GM12878 (cell line): ENCODE data around the gene PCDHB7. TPM values are rescaled to one million over a fixed set of nuclear protein-coding genes. Genes with fewer than 3 reads are reported as not detected.

Experiments
- ATAC-seq: fragments of 200-7000 bp; cut with Tn5 transposase; 3 replicates; pipeline ENCODE4 v1.9.1; 2020; ENCODE audit warnings: mild to moderate bottlenecking, moderate library complexity
- Bru-seq: library from RNA; stranded (reverse); fragments of 400-500 nt; gene quantifications from one replicate; lab custom pipeline; 2021; lab: Mats Ljungman, UMichigan
- BruChase-seq, 2 experiments: library from RNA; stranded (reverse); fragments of 400-500 nt; gene quantifications; one replicate each; lab custom pipeline; 2021; lab: Mats Ljungman, UMichigan
- BruUV-seq: library from RNA; stranded (reverse); fragments of 400-500 nt; replicated peaks from 2 replicates; lab custom pipeline; 2021; lab: Mats Ljungman, UMichigan
- CTCF ChIA-PET: fragments of 300-600 bp; sonication (Branson Sonifier 250); formaldehyde crosslinking; extraction: SDS; loops from one replicate; lab custom pipeline; 2021; ENCODE audit warnings: inconsistent platforms; lab: Yijun Ruan, JAX
- POLR2A ChIA-PET: fragments of 350-600 bp; formaldehyde crosslinking; extraction: SDS; loops from one replicate; lab custom pipeline; 2021; ENCODE audit warnings: inconsistent platforms; lab: Charles Lee
- RAD21 ChIA-PET: fragments of 300-600 bp; sonication (Branson Sonifier 250); formaldehyde crosslinking; loops from one replicate; lab custom pipeline; 2023; ENCODE audit warnings: antibody characterized with exemption; ENCODE audit not compliant: unreplicated experiment; lab: Charles Lee
- SMC1A ChIA-PET: fragments of 300-600 bp; sonication (Branson Sonifier 250); formaldehyde crosslinking; loops from one replicate; lab custom pipeline; 2023; ENCODE audit not compliant: unreplicated experiment, uncharacterized antibody; lab: Charles Lee
- DNase-seq: peaks from one replicate; pipeline ENCODE4 v3.0.0-alpha.2; 2011; ENCODE audit warnings: low read depth, low spot score
- FAIRE-seq: peaks from 3 replicates; lab custom pipeline; 2011; peaks lifted over from hg19 to GRCh38; lab: Jason Lieb, UNC
- H2AFZ ChIP-seq: 2 replicates; pipeline ENCODE4 v1.6.0; 2011; ENCODE audit warnings: low read depth, low read length, control low read depth; ENCODE audit not compliant: control insufficient read depth
- H3K27ac ChIP-seq: 2 replicates; pipeline ENCODE4 v1.5.1; 2011; ENCODE audit warnings: control low read depth; ENCODE audit not compliant: control insufficient read depth, insufficient read depth
- H3K27me3 ChIP-seq, 2 experiments: replicated peaks in 1 of 2; 2 replicates each; pipeline versions ENCODE4 v1.6.0 to v1.6.1; 2011; ENCODE audit warnings: low read length in 1 of 2; ENCODE audit not compliant: control insufficient read depth in 2 of 2, insufficient read depth in 2 of 2
- H3K36me3 ChIP-seq, 2 experiments: 2 replicates each; pipeline ENCODE4 v1.5.1; 2011; ENCODE audit warnings: low read length in 1 of 2; ENCODE audit not compliant: control insufficient read depth in 2 of 2, insufficient read depth in 2 of 2
- H3K4me1 ChIP-seq: 2 replicates; pipeline ENCODE4 v1.6.1; 2011; ENCODE audit warnings: mild to moderate bottlenecking, low read length, moderate library complexity, mixed read lengths; ENCODE audit not compliant: control insufficient read depth, insufficient read depth
- H3K4me2 ChIP-seq: 2 replicates; pipeline ENCODE4 v1.6.0; 2011; ENCODE audit warnings: control low read depth; ENCODE audit not compliant: control insufficient read depth, insufficient read depth
- H3K4me3 ChIP-seq: fragments of 200-600 bp; sonication (generic); 2 replicates; pipeline ENCODE4 v1.5.1; 2016
- H3K79me2 ChIP-seq: 2 replicates; pipeline ENCODE4 v1.6.0; 2011; ENCODE audit warnings: low read length; ENCODE audit not compliant: control insufficient read depth, insufficient read depth
- H3K9ac ChIP-seq: 2 replicates; pipeline ENCODE4 v1.8.0; 2011; ENCODE audit warnings: low read length, control low read depth, mixed read lengths; ENCODE audit not compliant: control insufficient read depth, insufficient read depth
- H3K9me3 ChIP-seq: replicated peaks from 3 replicates; pipeline ENCODE4 v1.5.1; 2011; ENCODE audit warnings: mild to moderate bottlenecking, low read length; ENCODE audit not compliant: control insufficient read depth, insufficient read depth
- H4K20me1 ChIP-seq: 2 replicates; pipeline ENCODE4 v1.6.0; 2011; ENCODE audit not compliant: control insufficient read depth, insufficient read depth
- CREB1 ChIP-seq: IDR thresholded peaks from 2 replicates; pipeline ENCODE4 v1.6.1; 2012; ENCODE audit warnings: low read depth, mild to moderate bottlenecking, inconsistent platforms
- CTCF ChIP-seq, 3 experiments: IDR thresholded peaks in 2 of 3; conservative IDR thresholded peaks in 1 of 3; 2 replicates each; pipeline ENCODE4 v1.5.1; 2011; ENCODE audit warnings: low read depth in 3 of 3, low read length in 3 of 3, mild to moderate bottlenecking in 3 of 3, control low read depth in 2 of 3, moderate library complexity in 2 of 3, inconsistent platforms in 1 of 3, mixed read lengths in 1 of 3; ENCODE audit not compliant: control insufficient read depth in 2 of 3, insufficient read depth in 1 of 3; ENCODE audit errors: extremely low read depth in 1 of 3
- GABPA ChIP-seq: IDR thresholded peaks from 2 replicates; pipeline ENCODE4 v1.6.1; 2014; ENCODE audit warnings: antibody characterized with exemption, low read depth, mild to moderate bottlenecking, inconsistent platforms
- IKZF1 ChIP-seq: fragments of 450-650 bp; conservative IDR thresholded peaks from 2 replicates; pipeline ENCODE4 v1.6.1; 2017; ENCODE audit warnings: antibody characterized with exemption, mild to moderate bottlenecking
- MEF2B ChIP-seq: fragments of 450-650 bp; IDR thresholded peaks from 2 replicates; pipeline ENCODE4 v1.6.1; 2018; ENCODE audit warnings: mild to moderate bottlenecking, moderate library complexity; ENCODE audit not compliant: partially characterized antibody, poor library complexity, severe bottlenecking
- NFIC ChIP-seq: IDR thresholded peaks from 2 replicates; pipeline ENCODE4 v1.6.1; 2012; ENCODE audit warnings: low read depth, mild to moderate bottlenecking, inconsistent platforms, low read length, moderate library complexity
- NRF1 ChIP-seq: conservative IDR thresholded peaks from 2 replicates; pipeline ENCODE4 v1.6.1; 2011; ENCODE audit warnings: mild to moderate bottlenecking, low read depth, low read length, improper control_type of control experiment
- POLR2A ChIP-seq: IDR thresholded peaks from 2 replicates; pipeline ENCODE4 v1.6.1; 2011; ENCODE audit warnings: low read depth, mild to moderate bottlenecking, low read length
- RAD21 ChIP-seq: IDR thresholded peaks from 2 replicates; pipeline ENCODE4 v1.6.1; 2011; ENCODE audit warnings: mild to moderate bottlenecking, low read depth, low read length, moderate library complexity; ENCODE audit not compliant: insufficient read depth
- WGBS: methylation state at CpG from one replicate; pipeline ENCODE4 v1.1.6; 2016; ENCODE audit warnings: low lambda C conversion rate; ENCODE audit not compliant: insufficient replicate concordance, insufficient coverage; ENCODE audit errors: missing lambda C conversion rate; 5-methylcytosine and 5-hydroxymethylcytosine counted together
- in situ Hi-C: fragments of 300-500 bp; cut with MboI; formaldehyde crosslinking; loops from 9 replicates; pipeline ENCODE4 v1.14.3; 2018; ENCODE audit warnings: mixed read lengths
- intact Hi-C: fragments of 100-400 bp; cut with micrococcal nuclease; formaldehyde crosslinking; loops from one replicate; pipeline ENCODE4 v1.14.2; 2022; ENCODE audit not compliant: unreplicated experiment
- long read RNA-seq, 2 experiments: library from polyadenylated mRNA; unstranded; transcript quantifications; one replicate each; pipeline ENCODE4 v2.0.0, GENCODE V29; 2019 to 2020
- polyA minus RNA-seq, 3 experiments: library from RNA; depleted of rRNA, polyadenylated mRNA; stranded (reverse); fragments of >200 nt; gene quantifications; 2 replicates each; pipeline ENCODE4 v1.2.3, GENCODE V29; 2011
- polyA plus RNA-seq, 11 experiments: library from polyadenylated mRNA; depleted of rRNA in 4 of 11; unstranded in 6 of 11; stranded (reverse) in 5 of 11; fragments of >200 nt; fragmentation: Nextera tagmentation in 4 of 11; fragmentation: Illumina TruSeq in 1 of 11; extraction: Ambion mirVana in 4 of 11; extraction: Trizol in 1 of 11; gene quantifications; 1 replicate in 1 of 11; 2 replicates in 10 of 11; pipeline versions ENCODE4 v1.2.1 to v1.2.3, GENCODE V29; 2011 to 2016; ENCODE audit warnings: inconsistent platforms in 2 of 11, missing spikeins in 2 of 11, low read depth in 1 of 11
- total RNA-seq, 4 experiments: library from RNA; depleted of rRNA in 3 of 4; stranded (reverse); fragments of >200 nt in 3 of 4; fragmentation: Illumina TruSeq in 1 of 4; extraction: Trizol in 1 of 4; gene quantifications; 2 replicates each; pipeline versions ENCODE4 v1.2.1 to v1.2.3, GENCODE V29; 2013 to 2021
- TF ChIP-seq, protein P1 (sequence below): fragments of 450-650 bp; formaldehyde crosslinking; IDR thresholded peaks from 2 replicates; pipeline ENCODE4 v1.5.0; 2022; ENCODE audit warnings: mild to moderate bottlenecking, missing genetic modification characterization

Gene PCDHB7
- total RNA-seq (2013; cell fraction: nucleolus; rRNA removed): not detected in 2 replicates
- total RNA-seq (2014; rRNA removed) (not detected in 2 replicates), total RNA-seq (2014; rRNA removed; fragmentation: Illumina TruSeq; extraction: Trizol) (not detected in 2 replicates), total RNA-seq (2021) (not detected in 2 replicates), polyA plus RNA-seq (2011; rRNA removed) (not detected in 2 replicates), polyA plus RNA-seq (2014; fragmentation: Illumina TruSeq; extraction: Trizol) (not detected in 2 replicates), polyA plus RNA-seq (2014; fragmentation: Nextera tagmentation; extraction: Ambion mirVana) (not detected), polyA plus RNA-seq (2014; rRNA removed) (not detected in 2 replicates), polyA plus RNA-seq (2016; fragmentation: Nextera tagmentation; extraction: Ambion mirVana) (not detected), polyA minus RNA-seq (2011; rRNA and poly(A)+ RNA removed) (not detected in 2 replicates), Bru-seq, nascent RNA (percentile 13 among the genes with signal in this experiment), BruChase-seq, experiment 1, labeled RNA remaining after a 6-hour chase (not detected), BruChase-seq, experiment 2, labeled RNA remaining after a 2-hour chase (not detected)
- not detected for polyA plus RNA-seq (2011; ENCODE audit: low read depth)
- not detected in 2 replicates for polyA plus RNA-seq (2011; cell fraction: cytosol; rRNA removed)
- polyA plus RNA-seq (2011; cell fraction: nucleus; rRNA removed): 0.03 TPM in 2 replicates
- polyA plus RNA-seq (2012): not detected in 2 replicates
- not detected in 2 replicates for polyA minus RNA-seq (2011; cell fraction: cytosol; rRNA and poly(A)+ RNA removed)
- polyA minus RNA-seq (2011; cell fraction: nucleus; rRNA and poly(A)+ RNA removed): not detected in 2 replicates
- long read RNA-seq, experiment 1: 0 reads
- long read RNA-seq, experiment 2: 0 reads

DNA sequence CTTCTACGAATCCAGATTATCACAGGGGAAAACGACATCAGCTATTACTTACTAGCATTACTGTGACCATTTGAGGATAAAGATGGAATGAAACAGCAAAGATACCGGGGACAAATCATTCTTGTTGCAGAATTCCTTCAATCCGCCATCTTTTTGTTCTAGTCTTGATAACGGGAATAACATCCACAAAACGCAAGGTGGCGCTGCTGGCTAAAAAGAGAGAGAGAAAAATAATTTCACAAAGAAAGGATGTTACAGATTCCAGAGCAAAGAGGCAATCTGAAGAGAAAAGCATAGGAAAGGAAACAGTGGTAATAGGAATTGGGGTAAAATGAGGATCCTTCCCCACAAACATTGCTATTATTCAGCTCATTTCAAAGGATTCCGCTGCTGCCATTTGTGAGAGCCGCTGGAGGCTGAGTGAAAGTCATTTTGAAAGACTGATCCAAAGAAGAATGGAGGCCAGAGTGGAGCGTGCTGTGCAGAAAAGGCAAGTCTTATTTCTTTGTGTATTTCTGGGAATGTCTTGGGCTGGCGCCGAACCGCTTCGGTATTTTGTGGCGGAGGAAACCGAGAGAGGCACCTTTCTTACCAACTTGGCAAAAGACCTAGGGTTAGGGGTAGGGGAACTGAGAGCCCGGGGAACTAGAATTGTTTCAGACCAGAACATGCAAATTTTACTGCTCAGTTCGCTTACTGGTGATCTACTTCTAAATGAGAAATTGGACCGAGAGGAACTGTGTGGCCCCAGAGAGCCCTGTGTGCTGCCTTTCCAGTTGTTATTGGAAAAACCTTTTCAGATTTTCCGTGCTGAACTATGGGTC, at the start of gene PCDHB7:
Gene PCDHB7, plus strand, starts transcription at position 264 of the 824 bp plus-strand sequence. Its CDS starts 192 bp downstream, at position 456.
- Histone ChIP-seq H3K9me3 (no peaks in the 10 kb centered on the region; the same call in 2 of the 3 replicates), H3K4me3 (no peak within 1 kb of the TSS), H3K4me1 (no peaks in the 10 kb centered on the region), H4K20me1 (no peaks in the 10 kb centered on the region), H3K9ac (no peak within 1 kb of the TSS), H3K27ac (no peak within 1 kb of the TSS), H3K36me3 (no peaks in the 10 kb centered on the region), H2AFZ (no peak within 1 kb of the TSS), H3K27me3 (no peaks in the 10 kb centered on the region), H3K4me2 (no peak within 1 kb of the TSS), H3K79me2 (no peaks in the 10 kb centered on the region)
- TF ChIP-seq CTCF (IDR thresholded peaks at IDR 0.05 in 2 of 3, conservative IDR thresholded peaks at IDR 0.05 in 1 of 3; ENCODE audit: control insufficient read depth in 2 of 3, extremely low read depth in 1 of 3, insufficient read depth in 1 of 3, low read depth in 3 of 3, low read length in 3 of 3): peak in 2 of 3 experiments; percentile 7 to 31; a peak in 1 of 6 replicates
- no peak for TF ChIP-seq NFIC
- no peak for TF ChIP-seq MEF2B
- TF ChIP-seq NRF1: no peak
- TF ChIP-seq, protein P1, sequence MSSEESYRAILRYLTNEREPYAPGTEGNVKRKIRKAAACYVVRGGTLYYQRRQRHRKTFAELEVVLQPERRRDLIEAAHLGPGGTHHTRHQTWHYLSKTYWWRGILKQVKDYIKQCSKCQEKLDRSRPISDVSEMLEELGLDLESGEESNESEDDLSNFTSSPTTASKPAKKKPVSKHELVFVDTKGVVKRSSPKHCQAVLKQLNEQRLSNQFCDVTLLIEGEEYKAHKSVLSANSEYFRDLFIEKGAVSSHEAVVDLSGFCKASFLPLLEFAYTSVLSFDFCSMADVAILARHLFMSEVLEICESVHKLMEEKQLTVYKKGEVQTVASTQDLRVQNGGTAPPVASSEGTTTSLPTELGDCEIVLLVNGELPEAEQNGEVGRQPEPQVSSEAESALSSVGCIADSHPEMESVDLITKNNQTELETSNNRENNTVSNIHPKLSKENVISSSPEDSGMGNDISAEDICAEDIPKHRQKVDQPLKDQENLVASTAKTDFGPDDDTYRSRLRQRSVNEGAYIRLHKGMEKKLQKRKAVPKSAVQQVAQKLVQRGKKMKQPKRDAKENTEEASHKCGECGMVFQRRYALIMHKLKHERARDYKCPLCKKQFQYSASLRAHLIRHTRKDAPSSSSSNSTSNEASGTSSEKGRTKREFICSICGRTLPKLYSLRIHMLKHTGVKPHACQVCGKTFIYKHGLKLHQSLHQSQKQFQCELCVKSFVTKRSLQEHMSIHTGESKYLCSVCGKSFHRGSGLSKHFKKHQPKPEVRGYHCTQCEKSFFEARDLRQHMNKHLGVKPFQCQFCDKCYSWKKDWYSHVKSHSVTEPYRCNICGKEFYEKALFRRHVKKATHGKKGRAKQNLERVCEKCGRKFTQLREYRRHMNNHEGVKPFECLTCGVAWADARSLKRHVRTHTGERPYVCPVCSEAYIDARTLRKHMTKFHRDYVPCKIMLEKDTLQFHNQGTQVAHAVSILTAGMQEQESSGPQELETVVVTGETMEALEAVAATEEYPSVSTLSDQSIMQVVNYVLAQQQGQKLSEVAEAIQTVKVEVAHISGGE (CRISPR knock-in tag): no peak
- no peak for TF ChIP-seq CREB1
- no peak for TF ChIP-seq GABPA
- no peak for TF ChIP-seq POLR2A
- TF ChIP-seq RAD21: peak; percentile 35; the same call in 1 of the 2 replicates
- no peak for TF ChIP-seq IKZF1
- ChIA-PET SMC1A (no interaction called here), RAD21 (no interaction called here), CTCF (no interaction called here), POLR2A (no interaction called here)
- in situ Hi-C loops (no loop called here), intact Hi-C loops (no loop called here)
- ATAC-seq: no peak
- no peak for FAIRE-seq
- WGBS: 34% methylated on average over 20 of the region's 20 CpGs
- DNase-seq: no peak
- no TSS peak for BruUV-seq
